GM12864 (cell line): ENCODE results near the gene SUPT4H1.

ENCODE experiments used
- DNase-seq: peaks from one replicate; pipeline ENCODE4 v3.0.0-alpha.2; 2011; ENCODE audit warnings: low read depth
- H3K4me3 ChIP-seq: 2 replicates; pipeline ENCODE4 v1.5.1; 2011; ENCODE audit warnings: mild to moderate bottlenecking, low read depth, low read length, control low read depth
- CTCF ChIP-seq: IDR thresholded peaks from 2 replicates; pipeline ENCODE4 v1.5.1; 2011; ENCODE audit warnings: low read depth, mild to moderate bottlenecking, moderate library complexity, low read length, control low read depth, inconsistent platforms; ENCODE audit errors: missing control alignments

The SUPT4H1 gene

DNA sequence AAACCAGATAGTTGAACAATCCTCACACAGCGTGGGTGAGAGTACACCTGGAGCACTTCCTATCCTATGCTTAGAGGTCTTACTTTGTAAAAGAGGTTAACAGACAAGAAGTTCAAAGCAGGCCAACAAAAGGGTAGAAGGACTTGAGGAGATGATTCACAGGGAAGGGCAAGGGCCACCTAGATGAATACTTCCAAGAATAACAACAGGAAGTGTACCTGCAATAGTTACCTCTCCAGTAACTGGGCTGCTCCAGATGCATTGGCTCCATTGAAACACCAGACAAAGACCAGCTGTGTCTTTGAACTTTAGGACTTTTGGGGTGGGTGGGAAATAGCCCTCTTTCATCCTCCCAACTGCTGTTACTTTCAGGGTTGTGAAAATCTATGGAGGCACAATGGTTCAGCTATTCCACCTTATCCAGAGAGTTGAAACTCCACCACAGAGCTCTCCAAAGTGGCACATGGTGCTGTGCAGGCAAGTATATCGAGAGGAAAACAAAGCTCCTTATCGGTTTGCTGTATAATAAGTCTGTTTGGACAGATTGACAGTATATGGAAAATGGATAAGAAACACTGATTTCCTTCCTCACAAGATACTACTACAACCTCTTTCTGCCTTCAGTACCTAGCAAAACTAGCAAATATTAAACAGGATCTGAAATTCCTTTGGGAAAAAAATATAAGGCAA, 42.7 kb upstream of the SUPT4H1 start:
- no peak for TF ChIP-seq CTCF
- DNase-seq, result no peak
- no peak overlapping the region for H3K4me3 ChIP-seq

DNA sequence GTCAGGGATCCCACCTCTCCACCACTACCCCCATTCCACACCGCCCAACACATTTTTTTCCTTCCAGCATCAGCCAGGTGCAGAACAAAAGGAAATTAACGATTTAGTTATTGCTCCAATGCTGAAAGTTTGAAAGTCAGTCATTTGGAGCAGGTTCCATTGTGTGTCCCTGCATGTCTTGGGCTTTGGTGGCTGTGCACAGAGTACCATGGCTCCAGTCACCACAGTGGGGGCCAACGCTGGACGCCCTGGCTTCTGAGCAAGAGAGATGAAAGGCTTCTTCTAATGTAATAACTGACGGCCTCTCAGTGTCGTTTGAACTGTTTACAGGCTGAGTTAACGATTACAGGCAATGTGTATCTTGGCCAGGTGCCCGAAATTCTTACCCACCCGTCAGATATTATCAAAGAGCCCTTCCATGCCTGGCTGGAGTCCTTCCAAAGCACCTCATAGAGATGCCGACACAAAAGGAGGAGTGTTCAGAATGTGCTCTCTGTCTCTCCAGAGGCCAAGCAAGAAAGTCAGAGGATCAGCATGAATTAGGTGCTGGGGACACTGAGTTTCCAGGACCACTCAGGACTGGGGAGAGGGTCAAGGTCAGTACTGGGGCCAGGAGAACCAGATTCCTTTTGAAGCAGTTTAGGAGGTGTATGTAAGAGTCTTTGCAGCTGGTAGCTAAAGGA, 39.4 kb upstream of the SUPT4H1 start:
- no peak for DNase-seq
- no peak for TF ChIP-seq CTCF
- H3K4me3 ChIP-seq, result no peak overlapping the region

DNA sequence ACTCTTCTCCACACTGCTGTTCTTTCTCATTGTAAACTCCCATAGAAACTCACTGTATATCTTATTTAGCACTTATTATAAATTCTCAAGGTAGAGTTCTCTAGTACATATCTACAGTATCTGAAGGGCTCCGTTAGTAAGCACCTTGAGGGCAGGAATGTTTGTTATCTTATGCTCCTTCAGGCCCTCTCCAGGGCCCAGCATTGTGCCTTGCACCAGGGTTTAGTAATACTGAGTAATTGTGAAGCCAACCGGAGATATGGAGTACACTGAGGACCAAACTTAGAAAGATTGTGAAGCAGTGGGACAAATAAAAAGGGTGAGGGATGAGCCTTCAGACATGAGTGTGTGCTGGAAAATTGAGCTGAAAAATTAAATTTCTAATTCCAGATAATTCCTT, 38.9 kb upstream of the SUPT4H1 start:
- no peak for TF ChIP-seq CTCF
- no peak for DNase-seq
- no peak overlapping the region for H3K4me3 ChIP-seq

GRCh38 chr17:58388302-58389190, 36.5 kb upstream of the SUPT4H1 start:
- no peak for TF ChIP-seq CTCF
- DNase-seq, result no peak
- H3K4me3 ChIP-seq, result no peak overlapping the region

- no peak for DNase-seq
- TF ChIP-seq CTCF, result no peak
- no peak overlapping the region for H3K4me3 ChIP-seq
Measured at GRCh38 chr17:58387834-58388233, 35.8 kb upstream of the SUPT4H1 start.

- TF ChIP-seq CTCF, result no peak
- H3K4me3 ChIP-seq, result no peak overlapping the region
- no peak for DNase-seq
Measured at GRCh38 chr17:58386708-58387107, 34.7 kb upstream of the SUPT4H1 start.
